K562 (cell line): ENCODE data around the gene BGN. TPM values are rescaled to one million over a fixed set of nuclear protein-coding genes. Genes with fewer than 3 reads are reported as not detected.

Source experiments
- ASH1L ChIP-seq: fragments of 450-650 bp; IDR thresholded peaks from 2 replicates; pipeline ENCODE4 v1.6.1; 2018; ENCODE audit warnings: borderline replicate concordance, mild to moderate bottlenecking, low read depth; ENCODE audit not compliant: partially characterized antibody
- BHLHE40 ChIP-seq: IDR thresholded peaks from 2 replicates; pipeline ENCODE4 v1.6.1; 2011; ENCODE audit warnings: low read length, improper control_type of control experiment
- CCNT2 ChIP-seq: IDR thresholded peaks from 2 replicates; pipeline ENCODE4 v1.6.1; 2011; ENCODE audit warnings: borderline replicate concordance, low read depth, mild to moderate bottlenecking, moderate library complexity, mixed read lengths, low read length; ENCODE audit not compliant: insufficient read length; ENCODE audit errors: extremely low read depth
- MEIS2 ChIP-seq: fragments of 450-650 bp; IDR thresholded peaks from 2 replicates; pipeline ENCODE4 v1.6.1; 2014; ENCODE audit warnings: mild to moderate bottlenecking; ENCODE audit not compliant: partially characterized antibody
- NFYB ChIP-seq: IDR thresholded peaks from 2 replicates; pipeline ENCODE4 v1.6.1; 2011; ENCODE audit warnings: mild to moderate bottlenecking, moderate library complexity; ENCODE audit not compliant: insufficient read length; ENCODE audit errors: extremely low read depth
- PHF20 ChIP-seq: fragments of 450-650 bp; IDR thresholded peaks from 2 replicates; pipeline ENCODE4 v1.6.1; 2018; ENCODE audit not compliant: partially characterized antibody
- POLR2B ChIP-seq: fragments of 450-650 bp; IDR thresholded peaks from 2 replicates; pipeline ENCODE4 v1.6.1; 2018; ENCODE audit warnings: low read depth; ENCODE audit not compliant: partially characterized antibody
- RBFOX2 ChIP-seq: fragments of 200-400 bp; formaldehyde crosslinking; IDR thresholded peaks from 2 replicates; pipeline ENCODE4 v1.6.1; 2017; ENCODE audit warnings: low read depth, mild to moderate bottlenecking, low read length, moderate library complexity
- TEAD2 ChIP-seq: fragments of 450-650 bp; IDR thresholded peaks from 2 replicates; pipeline ENCODE4 v1.6.1; 2016; ENCODE audit warnings: missing genetic modification characterization, control low read depth, missing compliant biosample characterization
- ZNF436 ChIP-seq: fragments of 250-450, 450-650 bp; sonication (Bioruptor Pico); formaldehyde crosslinking; IDR thresholded peaks from 2 replicates; pipeline ENCODE4 v1.7.0; 2020; ENCODE audit warnings: mild to moderate bottlenecking
- ZNF507 ChIP-seq: conservative IDR thresholded peaks from 2 replicates; pipeline ENCODE4 v1.6.1; 2017; ENCODE audit warnings: missing genetic modification characterization, missing compliant biosample characterization
- ZNF764 ChIP-seq: fragments of 250-450 bp; sonication (Bioruptor Pico); IDR thresholded peaks from 2 replicates; pipeline ENCODE4 v1.4.0; 2020; ENCODE audit warnings: low read depth, mild to moderate bottlenecking, moderate library complexity
- polyA plus RNA-seq, 8 experiments: library from polyadenylated mRNA; depleted of rRNA in 4 of 8; stranded (reverse) in 5 of 8; unstranded in 3 of 8; fragments of >200 nt; fragmentation: Nextera tagmentation in 2 of 8; fragmentation: Illumina TruSeq in 1 of 8; extraction: Ambion mirVana in 2 of 8; extraction: Trizol in 1 of 8; gene quantifications; 2 replicates each; pipeline versions ENCODE4 v1.2.1 to v1.2.3, GENCODE V29; 2011 to 2014; ENCODE audit warnings: inconsistent platforms in 1 of 8, missing spikeins in 1 of 8
- total RNA-seq, 7 experiments: library from RNA; depleted of rRNA in 6 of 7; stranded (reverse); fragments of >200 nt in 6 of 7; fragmentation: Illumina TruSeq in 2 of 7; extraction: Trizol in 2 of 7; gene quantifications; 2 replicates each; pipeline versions ENCODE4 v1.2.1 to v1.2.3, GENCODE V29; 2011 to 2021; ENCODE audit warnings: low replicate concordance in 1 of 7
- TF ChIP-seq, protein P1 (sequence below), 3 experiments: IDR thresholded peaks in 2 of 3; conservative IDR thresholded peaks in 1 of 3; 2 replicates each; pipeline ENCODE4 v1.5.1; 2011 to 2012; ENCODE audit warnings: low read length in 3 of 3, mild to moderate bottlenecking in 3 of 3, control low read depth in 2 of 3, improper control_type of control experiment in 1 of 3, inconsistent platforms in 1 of 3, low read depth in 1 of 3, mixed read lengths in 1 of 3, moderate library complexity in 1 of 3; ENCODE audit not compliant: insufficient read depth in 2 of 3
- TF ChIP-seq, protein P2 (sequence below): fragments of 450-650 bp; IDR thresholded peaks from 2 replicates; pipeline ENCODE4 v1.6.1; 2017; ENCODE audit warnings: antibody characterized with exemption, mild to moderate bottlenecking
- TF ChIP-seq, protein P3 (sequence below): fragments of 450-650 bp; formaldehyde crosslinking; IDR thresholded peaks from 2 replicates; pipeline ENCODE4 v1.4.0; 2020; ENCODE audit warnings: mild to moderate bottlenecking, moderate library complexity
- TF ChIP-seq, protein P4 (sequence below): sonication (generic); formaldehyde crosslinking; IDR thresholded peaks from 2 replicates; pipeline ENCODE4 v1.4.0; 2020; ENCODE audit warnings: mild to moderate bottlenecking, missing genetic modification reagents

The BGN gene
- total and polyA plus RNA-seq, 9 of the 15 experiments (the other 6 are each of a cell fraction or from before 2014, with no cell fraction given) = 0.11 TPM; not detected in 8

DNA sequence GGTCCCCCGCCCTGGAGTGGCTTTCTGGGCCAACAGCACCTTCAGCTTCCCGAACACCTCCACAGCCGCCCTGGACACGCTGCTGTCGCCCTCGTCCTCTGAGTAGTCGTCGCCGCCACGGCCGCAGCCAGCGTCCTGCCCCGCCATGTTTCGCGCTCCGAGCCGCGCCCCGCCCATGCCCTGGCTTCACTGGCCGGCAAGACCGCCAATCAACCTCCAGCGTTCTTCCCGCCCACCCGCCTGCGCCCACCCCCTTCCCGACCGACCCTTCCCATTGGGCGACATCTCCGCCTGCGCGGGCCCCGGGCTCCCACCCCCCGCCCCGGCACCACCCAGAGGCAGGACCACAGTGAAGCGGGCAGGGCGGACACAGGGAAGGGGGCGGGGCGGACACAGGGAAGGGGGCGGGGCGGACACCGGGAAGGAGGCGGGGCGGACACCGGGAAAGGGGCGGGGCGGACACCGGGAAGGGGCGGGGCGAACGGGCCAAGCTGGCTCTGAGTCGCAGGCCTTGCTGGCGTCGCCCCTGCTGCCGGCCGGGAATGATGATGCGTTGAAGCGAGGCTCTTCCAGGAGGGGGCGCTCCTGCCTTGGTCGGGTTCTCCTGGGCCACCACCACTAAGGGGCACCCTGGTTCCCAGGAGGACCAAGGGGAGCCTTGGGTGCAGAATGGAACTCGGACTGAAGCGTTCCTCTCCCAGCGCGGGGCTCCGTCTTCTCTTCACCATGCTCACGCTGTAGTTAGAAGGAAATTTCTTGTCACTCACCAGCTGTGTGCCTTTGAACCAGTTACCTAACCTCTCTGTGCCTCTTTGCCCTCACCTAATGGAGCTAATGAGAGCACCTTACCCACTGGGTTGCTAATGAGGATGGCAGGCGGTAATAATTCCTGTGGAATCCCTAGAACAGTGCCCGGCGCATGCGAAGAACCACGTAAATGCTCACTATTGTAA lies 24.1 kb upstream of the BGN start, which contains the start of gene HAUS7 (continued):
- TF ChIP-seq, protein P1, sequence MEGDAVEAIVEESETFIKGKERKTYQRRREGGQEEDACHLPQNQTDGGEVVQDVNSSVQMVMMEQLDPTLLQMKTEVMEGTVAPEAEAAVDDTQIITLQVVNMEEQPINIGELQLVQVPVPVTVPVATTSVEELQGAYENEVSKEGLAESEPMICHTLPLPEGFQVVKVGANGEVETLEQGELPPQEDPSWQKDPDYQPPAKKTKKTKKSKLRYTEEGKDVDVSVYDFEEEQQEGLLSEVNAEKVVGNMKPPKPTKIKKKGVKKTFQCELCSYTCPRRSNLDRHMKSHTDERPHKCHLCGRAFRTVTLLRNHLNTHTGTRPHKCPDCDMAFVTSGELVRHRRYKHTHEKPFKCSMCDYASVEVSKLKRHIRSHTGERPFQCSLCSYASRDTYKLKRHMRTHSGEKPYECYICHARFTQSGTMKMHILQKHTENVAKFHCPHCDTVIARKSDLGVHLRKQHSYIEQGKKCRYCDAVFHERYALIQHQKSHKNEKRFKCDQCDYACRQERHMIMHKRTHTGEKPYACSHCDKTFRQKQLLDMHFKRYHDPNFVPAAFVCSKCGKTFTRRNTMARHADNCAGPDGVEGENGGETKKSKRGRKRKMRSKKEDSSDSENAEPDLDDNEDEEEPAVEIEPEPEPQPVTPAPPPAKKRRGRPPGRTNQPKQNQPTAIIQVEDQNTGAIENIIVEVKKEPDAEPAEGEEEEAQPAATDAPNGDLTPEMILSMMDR (IDR thresholded peaks at IDR 0.05 in 2 of 3, conservative IDR thresholded peaks at IDR 0.05 in 1 of 3; ENCODE audit: insufficient read depth in 2 of 3, low read depth in 1 of 3, low read length in 3 of 3) = peak; percentile 84 to 99 (median 99)
- TF ChIP-seq ZNF507 (tag) (no peak), TEAD2 (no peak), BHLHE40 (0 out of 2 replicates have a peak, but pooled peaks have one; percentile 9), CCNT2 (no peak), POLR2B (peak; percentile 20), MEIS2 (no peak), PHF20 (peak; percentile 21), ZNF436 (no peak), NFYB (no peak), ASH1L (no peak), RBFOX2 (peak; percentile 77), ZNF764 (CRISPR knock-in tag) (no peak)
- TF ChIP-seq, protein P2, sequence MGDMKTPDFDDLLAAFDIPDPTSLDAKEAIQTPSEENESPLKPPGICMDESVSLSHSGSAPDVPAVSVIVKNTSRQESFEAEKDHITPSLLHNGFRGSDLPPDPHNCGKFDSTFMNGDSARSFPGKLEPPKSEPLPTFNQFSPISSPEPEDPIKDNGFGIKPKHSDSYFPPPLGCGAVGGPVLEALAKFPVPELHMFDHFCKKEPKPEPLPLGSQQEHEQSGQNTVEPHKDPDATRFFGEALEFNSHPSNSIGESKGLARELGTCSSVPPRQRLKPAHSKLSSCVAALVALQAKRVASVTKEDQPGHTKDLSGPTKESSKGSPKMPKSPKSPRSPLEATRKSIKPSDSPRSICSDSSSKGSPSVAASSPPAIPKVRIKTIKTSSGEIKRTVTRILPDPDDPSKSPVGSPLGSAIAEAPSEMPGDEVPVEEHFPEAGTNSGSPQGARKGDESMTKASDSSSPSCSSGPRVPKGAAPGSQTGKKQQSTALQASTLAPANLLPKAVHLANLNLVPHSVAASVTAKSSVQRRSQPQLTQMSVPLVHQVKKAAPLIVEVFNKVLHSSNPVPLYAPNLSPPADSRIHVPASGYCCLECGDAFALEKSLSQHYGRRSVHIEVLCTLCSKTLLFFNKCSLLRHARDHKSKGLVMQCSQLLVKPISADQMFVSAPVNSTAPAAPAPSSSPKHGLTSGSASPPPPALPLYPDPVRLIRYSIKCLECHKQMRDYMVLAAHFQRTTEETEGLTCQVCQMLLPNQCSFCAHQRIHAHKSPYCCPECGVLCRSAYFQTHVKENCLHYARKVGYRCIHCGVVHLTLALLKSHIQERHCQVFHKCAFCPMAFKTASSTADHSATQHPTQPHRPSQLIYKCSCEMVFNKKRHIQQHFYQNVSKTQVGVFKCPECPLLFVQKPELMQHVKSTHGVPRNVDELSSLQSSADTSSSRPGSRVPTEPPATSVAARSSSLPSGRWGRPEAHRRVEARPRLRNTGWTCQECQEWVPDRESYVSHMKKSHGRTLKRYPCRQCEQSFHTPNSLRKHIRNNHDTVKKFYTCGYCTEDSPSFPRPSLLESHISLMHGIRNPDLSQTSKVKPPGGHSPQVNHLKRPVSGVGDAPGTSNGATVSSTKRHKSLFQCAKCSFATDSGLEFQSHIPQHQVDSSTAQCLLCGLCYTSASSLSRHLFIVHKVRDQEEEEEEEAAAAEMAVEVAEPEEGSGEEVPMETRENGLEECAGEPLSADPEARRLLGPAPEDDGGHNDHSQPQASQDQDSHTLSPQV = no peak
- TF ChIP-seq, protein P3, sequence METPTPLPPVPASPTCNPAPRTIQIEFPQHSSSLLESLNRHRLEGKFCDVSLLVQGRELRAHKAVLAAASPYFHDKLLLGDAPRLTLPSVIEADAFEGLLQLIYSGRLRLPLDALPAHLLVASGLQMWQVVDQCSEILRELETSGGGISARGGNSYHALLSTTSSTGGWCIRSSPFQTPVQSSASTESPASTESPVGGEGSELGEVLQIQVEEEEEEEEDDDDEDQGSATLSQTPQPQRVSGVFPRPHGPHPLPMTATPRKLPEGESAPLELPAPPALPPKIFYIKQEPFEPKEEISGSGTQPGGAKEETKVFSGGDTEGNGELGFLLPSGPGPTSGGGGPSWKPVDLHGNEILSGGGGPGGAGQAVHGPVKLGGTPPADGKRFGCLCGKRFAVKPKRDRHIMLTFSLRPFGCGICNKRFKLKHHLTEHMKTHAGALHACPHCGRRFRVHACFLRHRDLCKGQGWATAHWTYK = no peak
- TF ChIP-seq, protein P4, sequence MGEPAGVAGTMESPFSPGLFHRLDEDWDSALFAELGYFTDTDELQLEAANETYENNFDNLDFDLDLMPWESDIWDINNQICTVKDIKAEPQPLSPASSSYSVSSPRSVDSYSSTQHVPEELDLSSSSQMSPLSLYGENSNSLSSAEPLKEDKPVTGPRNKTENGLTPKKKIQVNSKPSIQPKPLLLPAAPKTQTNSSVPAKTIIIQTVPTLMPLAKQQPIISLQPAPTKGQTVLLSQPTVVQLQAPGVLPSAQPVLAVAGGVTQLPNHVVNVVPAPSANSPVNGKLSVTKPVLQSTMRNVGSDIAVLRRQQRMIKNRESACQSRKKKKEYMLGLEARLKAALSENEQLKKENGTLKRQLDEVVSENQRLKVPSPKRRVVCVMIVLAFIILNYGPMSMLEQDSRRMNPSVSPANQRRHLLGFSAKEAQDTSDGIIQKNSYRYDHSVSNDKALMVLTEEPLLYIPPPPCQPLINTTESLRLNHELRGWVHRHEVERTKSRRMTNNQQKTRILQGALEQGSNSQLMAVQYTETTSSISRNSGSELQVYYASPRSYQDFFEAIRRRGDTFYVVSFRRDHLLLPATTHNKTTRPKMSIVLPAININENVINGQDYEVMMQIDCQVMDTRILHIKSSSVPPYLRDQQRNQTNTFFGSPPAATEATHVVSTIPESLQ (CRISPR knock-in tag) = no peak
